Activated naive CD4-positive, alpha-beta T cell treated with anti-CD3 and anti-CD28 coated beads for 36 hours (primary cell): ENCODE measurements around the gene SHISAL1. TPM values are rescaled to one million over a fixed set of nuclear protein-coding genes. Genes with fewer than 3 reads are reported as not detected.
"Not testable (repeated sequence)": the region's sequence is repeated elsewhere in the genome, so short reads cannot be mapped to it uniquely, and the experiment has no call there.

Experiments
- CTCF ChIA-PET: fragments of 350-600 bp; sonication (Branson Sonifier 250); formaldehyde crosslinking; loops from one replicate; lab custom pipeline; 2021; ENCODE audit warnings: antibody characterized with exemption; lab: Charles Lee
- DNase-seq: peaks from one replicate; pipeline ENCODE4 v3.0.0-alpha.2; 2020
- H3K27ac Mint-ChIP-seq: one replicate; pipeline ENCODE4 v1.8.0; 2021; ENCODE audit warnings: mild to moderate bottlenecking, mixed read lengths
- H3K27me3 Mint-ChIP-seq: one replicate; pipeline ENCODE4 v1.8.0; 2021; ENCODE audit warnings: low read depth, mixed read lengths
- H3K36me3 Mint-ChIP-seq: one replicate; pipeline ENCODE4 v1.8.0; 2021; ENCODE audit warnings: low read depth, mixed read lengths
- H3K4me1 Mint-ChIP-seq: one replicate; pipeline ENCODE4 v1.8.0; 2021; ENCODE audit warnings: low read depth, mixed read lengths
- H3K4me3 Mint-ChIP-seq: one replicate; pipeline ENCODE4 v1.8.0; 2021; ENCODE audit warnings: mild to moderate bottlenecking, moderate library complexity, mixed read lengths
- H3K9me3 Mint-ChIP-seq: one replicate; pipeline ENCODE4 v1.8.0; 2021; ENCODE audit warnings: mixed read lengths
- intact Hi-C: fragments of 100-400 bp; cut with micrococcal nuclease; formaldehyde crosslinking; loops from one replicate; pipeline ENCODE4 v1.15.1; 2023
- total RNA-seq, 2 experiments: library from RNA; stranded (reverse); gene quantifications; one replicate each; pipeline ENCODE4 v1.2.3, GENCODE V29; 2021

Gene SHISAL1
- total RNA-seq, 2 experiments from 2014 or later = not detected

GRCh38 chr22:44331881-44332714 lies 19.3 kb upstream of the SHISAL1 start:
- Mint-ChIP-seq H3K36me3 (no peaks in the 10 kb centered on the region), H3K9me3 (no peaks in the 10 kb centered on the region), H3K27ac (no peak overlapping the region), H3K27me3 (peaks cover 40% of the 10 kb centered on the region), H3K4me3 (peak overlapping the region; percentile 17), H3K4me1 (peaks cover 5% of the 10 kb centered on the region)
- intact Hi-C loops = loop anchor here (10.0 kb wide), 1 partner anchor 293 kb away; no protein-coding TSS in a partner anchor
- CTCF ChIA-PET = interaction anchor here (0.6 kb wide), 1 partner anchor 270 kb away, joined by 3 read pairs; no protein-coding TSS in a partner anchor
- DNase-seq = no peak

GRCh38 chr22:44330744-44331660 lies 18.3 kb upstream of the SHISAL1 start:
- Mint-ChIP-seq H3K27ac (no peak overlapping the region), H3K9me3 (no peaks in the 10 kb centered on the region), H3K4me3 (no peak overlapping the region), H3K27me3 (peaks cover 50% of the 10 kb centered on the region), H3K36me3 (no peaks in the 10 kb centered on the region), H3K4me1 (peaks cover 10% of the 10 kb centered on the region)
- CTCF ChIA-PET = no interaction called here
- intact Hi-C loops = loop anchor here (10.0 kb wide), 1 partner anchor 294 kb away; no protein-coding TSS in a partner anchor
- no peak for DNase-seq

- H3K4me3 Mint-ChIP-seq = no peak overlapping the region
- CTCF ChIA-PET = no interaction called here
Observed at GRCh38 chr22:44330188-44330743, 17.5 kb upstream of the SHISAL1 start.

GRCh38 chr22:44329179-44329796 lies 16.5 kb upstream of the SHISAL1 start:
- Mint-ChIP-seq H3K9me3 (no peaks in the 10 kb centered on the region), H3K4me1 (peaks cover 14% of the 10 kb centered on the region), H3K27me3 (peaks cover 57% of the 10 kb centered on the region), H3K27ac (no peak overlapping the region), H3K4me3 (no peak overlapping the region), H3K36me3 (no peaks in the 10 kb centered on the region)
- CTCF ChIA-PET = interaction anchor here (1.1 kb wide), 1 partner anchor 298 kb away, joined by 3 read pairs; no protein-coding TSS in a partner anchor
- DNase-seq = no peak
- intact Hi-C loops = loop anchor here (5.0 kb wide), 1 partner anchor 332 kb away; no protein-coding TSS in a partner anchor

More at GRCh38 chr22:44330188-44330743, 17.5 kb upstream of the SHISAL1 start:
- H3K36me3 Mint-ChIP-seq = no peaks in the 10 kb centered on the region
- intact Hi-C loops = loop anchor here (10.0 kb wide), 1 partner anchor 295 kb away; no protein-coding TSS in a partner anchor
- no peaks in the 10 kb centered on the region for H3K9me3 Mint-ChIP-seq
- no peak for DNase-seq
- peaks cover 55% of the 10 kb centered on the region for H3K27me3 Mint-ChIP-seq
- no peak overlapping the region for H3K27ac Mint-ChIP-seq
- H3K4me1 Mint-ChIP-seq = peaks cover 14% of the 10 kb centered on the region

- Mint-ChIP-seq H3K4me1 (peaks cover 14% of the 10 kb centered on the region), H3K4me3 (no peak overlapping the region), H3K36me3 (no peaks in the 10 kb centered on the region), H3K27me3 (peaks cover 59% of the 10 kb centered on the region), H3K9me3 (no peaks in the 10 kb centered on the region), H3K27ac (no peak overlapping the region)
- CTCF ChIA-PET = interaction anchor here (1.1 kb wide), 1 partner anchor 299 kb away, joined by 3 read pairs; no protein-coding TSS in a partner anchor
- intact Hi-C loops = loop anchor here (5.0 kb wide), 1 partner anchor 331 kb away; no protein-coding TSS in a partner anchor
- no peak for DNase-seq
Observed at GRCh38 chr22:44328762-44329161, 16.0 kb upstream of the SHISAL1 start.

GRCh38 chr22:44328326-44328725 lies 15.6 kb upstream of the SHISAL1 start:
- CTCF ChIA-PET = interaction anchor here (1.1 kb wide), 1 partner anchor 299 kb away, joined by 3 read pairs; no protein-coding TSS in a partner anchor
- H3K27me3 Mint-ChIP-seq = peaks cover 59% of the 10 kb centered on the region
- H3K4me3 Mint-ChIP-seq = no peak overlapping the region
- H3K9me3 Mint-ChIP-seq = no peaks in the 10 kb centered on the region
- peaks cover 14% of the 10 kb centered on the region for H3K4me1 Mint-ChIP-seq
- H3K36me3 Mint-ChIP-seq = no peaks in the 10 kb centered on the region
- no peak for DNase-seq
- intact Hi-C loops = loop anchor here (5.0 kb wide), 1 partner anchor 331 kb away; no protein-coding TSS in a partner anchor
- no peak overlapping the region for H3K27ac Mint-ChIP-seq

- Mint-ChIP-seq H3K4me3 (no peak overlapping the region), H3K4me1 (peaks cover 9% of the 10 kb centered on the region), H3K36me3 (no peaks in the 10 kb centered on the region), H3K9me3 (no peaks in the 10 kb centered on the region), H3K27ac (no peak overlapping the region), H3K27me3 (peaks cover 48% of the 10 kb centered on the region)
- no peak for DNase-seq
- CTCF ChIA-PET = no interaction called here
- intact Hi-C loops = loop anchor here (5.0 kb wide), 1 partner anchor 329 kb away; no protein-coding TSS in a partner anchor
Observed at GRCh38 chr22:44326491-44326885, 13.7 kb upstream of the SHISAL1 start.

GRCh38 chr22:44325718-44326490 lies 13.2 kb upstream of the SHISAL1 start:
- Mint-ChIP-seq H3K36me3 (no peaks in the 10 kb centered on the region), H3K4me3 (peak overlapping the region; percentile 40), H3K27ac (no peak overlapping the region), H3K27me3 (peaks cover 48% of the 10 kb centered on the region), H3K9me3 (no peaks in the 10 kb centered on the region), H3K4me1 (peaks cover 9% of the 10 kb centered on the region)
- DNase-seq = no peak
- CTCF ChIA-PET = interaction anchor here (0.8 kb wide), 1 partner anchor 300 kb away, joined by 4 read pairs; no protein-coding TSS in a partner anchor
- intact Hi-C loops = loop anchor here (5.0 kb wide), 1 partner anchor 329 kb away; no protein-coding TSS in a partner anchor

- H3K27ac Mint-ChIP-seq, H3K9me3 Mint-ChIP-seq, H3K36me3 Mint-ChIP-seq, CTCF ChIA-PET, H3K4me1 Mint-ChIP-seq, DNase-seq, H3K4me3 Mint-ChIP-seq, intact Hi-C loops: not testable (repeated sequence)
- peaks cover 31% of the 10 kb centered on the region for H3K27me3 Mint-ChIP-seq
Observed at GRCh38 chr22:44323140-44323790, 10.5 kb upstream of the SHISAL1 start.

- H3K27ac Mint-ChIP-seq = no peak overlapping the region
- DNase-seq = no peak
- CTCF ChIA-PET = no interaction called here
- no peaks in the 10 kb centered on the region for H3K36me3 Mint-ChIP-seq
- intact Hi-C loops = no loop called here
- peaks cover 3% of the 10 kb centered on the region for H3K27me3 Mint-ChIP-seq
- H3K9me3 Mint-ChIP-seq = no peaks in the 10 kb centered on the region
- H3K4me3 Mint-ChIP-seq = no peak overlapping the region
- H3K4me1 Mint-ChIP-seq = no peaks in the 10 kb centered on the region
Observed at GRCh38 chr22:44319685-44320084, 6.9 kb upstream of the SHISAL1 start.
